Uterus (tissue), 4 donors: Measurements from ENCODE around the gene CSTF1. TPM values are rescaled to one million over a fixed set of nuclear protein-coding genes. Genes with fewer than 3 reads are reported as not detected.

Experiments used
- DNase-seq, 2 donors: peaks; one replicate each; pipeline ENCODE4 v3.0.0-alpha.2; 2019 to 2020
- H3K27ac ChIP-seq, 2 donors: fragments of 200-600 bp; sonication (generic); 1 replicate in 1 of 2; 2 replicates in 1 of 2; pipeline ENCODE4 v1.5.1; 2016 to 2018
- H3K27me3 ChIP-seq, 2 donors: fragments of 200-600 bp; sonication (generic); one replicate each; pipeline ENCODE4 v1.5.1; 2018 to 2019; ENCODE audit warnings: control low read depth in 1 of 2
- H3K36me3 ChIP-seq, 2 donors: fragments of 200-600 bp; sonication (generic); one replicate each; pipeline ENCODE4 v1.5.1; 2019; ENCODE audit warnings: control low read depth in 1 of 2
- H3K4me1 ChIP-seq, 2 donors: fragments of 200-600 bp; sonication (generic); one replicate each; pipeline ENCODE4 v1.5.1; 2018 to 2019; ENCODE audit warnings: control low read depth in 1 of 2
- H3K4me3 ChIP-seq, 2 donors: fragments of 200-600 bp; sonication (generic); 1 replicate in 1 of 2; 2 replicates in 1 of 2; pipeline ENCODE4 v1.5.1; 2018 to 2019; ENCODE audit warnings: mild to moderate bottlenecking in 1 of 2
- H3K9me3 ChIP-seq, 2 donors: fragments of 200-600 bp; sonication (generic); one replicate each; pipeline ENCODE4 v1.5.1; 2019; ENCODE audit warnings: control low read depth in 1 of 2
- POLR2A ChIP-seq, 2 donors: fragments of 450-650 bp; IDR thresholded peaks; one replicate each; pipeline ENCODE4 v1.6.1; 2016; ENCODE audit warnings: antibody characterized with exemption in 2 of 2, mild to moderate bottlenecking in 1 of 2, moderate library complexity in 1 of 2
- intact Hi-C: fragments of 100-400 bp; cut with DNase I; formaldehyde crosslinking; loops from one replicate; pipeline ENCODE4 v1.15.1; 2023; ENCODE audit warnings: low total_unique reads
- total RNA-seq, 4 donors: library from RNA; depleted of rRNA in 3 of 4; stranded (reverse); fragments of >200 nt in 3 of 4; gene quantifications; one replicate each; pipeline versions ENCODE4 v1.1.0 to v1.2.4, GENCODE V29; 2014 to 2023
- TF ChIP-seq, protein P1 (sequence below), 4 experiments: fragments of 200-600 bp in 2 of 4; fragments of 450-650 bp in 2 of 4; sonication (generic) in 2 of 4; IDR thresholded peaks; one replicate each; pipeline ENCODE4 v1.5.1; 2016 to 2019; ENCODE audit warnings: antibody characterized with exemption in 4 of 4, mild to moderate bottlenecking in 2 of 4, moderate library complexity in 1 of 4
- donor health status: DM: yes; HTN: yes; CAD: no.

Gene CSTF1
- total RNA-seq, 4 donors from 2014 or later = 20.9 to 44.0 (median 29.9) TPM

DNA sequence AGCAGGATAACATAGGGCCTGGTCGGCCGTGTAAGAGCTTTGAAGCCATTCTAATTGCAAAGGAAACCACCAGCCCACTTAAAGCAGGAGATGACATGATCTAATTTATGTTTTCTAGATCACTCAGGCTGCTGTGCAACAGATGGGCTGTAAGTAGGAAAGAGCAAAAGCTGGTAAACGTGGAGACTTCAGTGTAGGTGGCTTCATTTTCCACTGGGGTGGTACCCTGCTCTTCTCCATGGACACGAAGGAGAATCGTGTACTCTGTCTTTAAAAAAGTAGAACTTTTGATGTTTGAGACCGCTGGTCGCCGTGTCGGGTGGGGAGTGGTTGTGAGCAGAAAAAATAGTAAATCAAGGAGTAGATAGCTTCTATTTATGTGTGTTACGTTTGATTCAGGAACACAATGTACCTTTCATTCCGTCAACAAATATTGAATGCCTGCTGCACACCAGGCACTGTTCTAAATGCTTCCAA lies 26.0 kb downstream of the CSTF1 start:
- H3K36me3 ChIP-seq = no peaks in the 10 kb centered on the region
- no peaks in the 10 kb centered on the region for H3K9me3 ChIP-seq
- no peaks in the 10 kb centered on the region for H3K4me1 ChIP-seq
- H3K4me3 ChIP-seq = no peak overlapping the region
- intact Hi-C loops = no loop called here
- H3K27ac ChIP-seq = peak overlapping the region in 1 of 2 donors; percentile 57
- TF ChIP-seq, protein P1, sequence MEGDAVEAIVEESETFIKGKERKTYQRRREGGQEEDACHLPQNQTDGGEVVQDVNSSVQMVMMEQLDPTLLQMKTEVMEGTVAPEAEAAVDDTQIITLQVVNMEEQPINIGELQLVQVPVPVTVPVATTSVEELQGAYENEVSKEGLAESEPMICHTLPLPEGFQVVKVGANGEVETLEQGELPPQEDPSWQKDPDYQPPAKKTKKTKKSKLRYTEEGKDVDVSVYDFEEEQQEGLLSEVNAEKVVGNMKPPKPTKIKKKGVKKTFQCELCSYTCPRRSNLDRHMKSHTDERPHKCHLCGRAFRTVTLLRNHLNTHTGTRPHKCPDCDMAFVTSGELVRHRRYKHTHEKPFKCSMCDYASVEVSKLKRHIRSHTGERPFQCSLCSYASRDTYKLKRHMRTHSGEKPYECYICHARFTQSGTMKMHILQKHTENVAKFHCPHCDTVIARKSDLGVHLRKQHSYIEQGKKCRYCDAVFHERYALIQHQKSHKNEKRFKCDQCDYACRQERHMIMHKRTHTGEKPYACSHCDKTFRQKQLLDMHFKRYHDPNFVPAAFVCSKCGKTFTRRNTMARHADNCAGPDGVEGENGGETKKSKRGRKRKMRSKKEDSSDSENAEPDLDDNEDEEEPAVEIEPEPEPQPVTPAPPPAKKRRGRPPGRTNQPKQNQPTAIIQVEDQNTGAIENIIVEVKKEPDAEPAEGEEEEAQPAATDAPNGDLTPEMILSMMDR (IDR thresholded peaks at IDR 0.05) = no peak
- no peak for TF ChIP-seq POLR2A (IDR thresholded peaks at IDR 0.05)
- H3K27me3 ChIP-seq = no peaks in the 10 kb centered on the region
- DNase-seq = no peak

GRCh38 chr20:56420028-56420427 lies 27.6 kb downstream of the CSTF1 start:
- H3K4me3 ChIP-seq = no peak overlapping the region
- H3K27ac ChIP-seq = no peak overlapping the region
- H3K4me1 ChIP-seq = no peaks in the 10 kb centered on the region
- no peaks in the 10 kb centered on the region for H3K27me3 ChIP-seq
- intact Hi-C loops = no loop called here
- TF ChIP-seq POLR2A (IDR thresholded peaks at IDR 0.05) = no peak
- TF ChIP-seq, protein P1 (IDR thresholded peaks at IDR 0.05) = no peak
- H3K9me3 ChIP-seq = no peaks in the 10 kb centered on the region
- no peaks in the 10 kb centered on the region for H3K36me3 ChIP-seq
- no peak for DNase-seq

GRCh38 chr20:56420940-56421688 lies 28.7 kb downstream of the CSTF1 start:
- H3K27ac ChIP-seq = no peak overlapping the region
- no peak for DNase-seq
- no peaks in the 10 kb centered on the region for H3K36me3 ChIP-seq
- H3K9me3 ChIP-seq = no peaks in the 10 kb centered on the region
- no peak overlapping the region for H3K4me3 ChIP-seq
- no peak for TF ChIP-seq POLR2A (IDR thresholded peaks at IDR 0.05)
- TF ChIP-seq, protein P1 (IDR thresholded peaks at IDR 0.05) = no peak
- H3K4me1 ChIP-seq = no peaks in the 10 kb centered on the region
- H3K27me3 ChIP-seq = no peaks in the 10 kb centered on the region
- intact Hi-C loops = no loop called here

DNA sequence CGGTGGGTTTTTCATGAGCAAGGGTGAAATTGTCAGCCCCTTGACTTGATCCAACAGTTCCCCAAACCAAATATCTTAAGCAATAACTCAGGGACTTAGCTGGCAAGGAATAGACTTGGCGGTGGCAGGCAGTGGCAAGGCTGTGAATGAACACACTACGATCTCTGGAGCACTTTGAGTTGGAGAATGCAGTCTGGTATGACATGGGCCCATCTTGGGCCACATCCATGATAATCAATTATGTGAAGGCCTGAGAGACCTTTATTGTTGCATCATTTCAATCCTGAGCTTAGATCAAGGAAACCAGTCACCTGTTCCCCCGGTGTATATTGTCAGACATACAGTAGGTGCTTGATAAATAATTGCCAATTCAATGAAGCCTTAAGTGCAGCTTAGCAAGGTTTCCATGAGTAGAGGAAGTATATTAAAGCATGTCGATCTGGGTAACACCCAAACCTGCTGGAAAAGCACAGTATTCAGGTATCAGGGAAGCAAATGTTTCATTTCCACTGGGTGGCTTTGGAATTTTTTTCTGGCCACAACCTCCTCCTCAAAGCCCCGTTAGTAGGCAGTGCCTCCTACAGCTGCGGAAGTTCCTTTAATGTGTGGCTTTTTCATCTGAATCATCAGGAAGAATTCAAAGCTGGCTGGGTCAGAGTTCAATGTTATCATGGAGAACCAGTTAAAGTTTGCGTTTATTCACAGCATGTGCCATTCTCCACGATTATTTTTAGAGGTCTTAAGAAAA lies 29.8 kb downstream of the CSTF1 start:
- H3K36me3 ChIP-seq = no peaks in the 10 kb centered on the region
- H3K27ac ChIP-seq = no peak overlapping the region
- H3K9me3 ChIP-seq = no peaks in the 10 kb centered on the region
- no peaks in the 10 kb centered on the region for H3K27me3 ChIP-seq
- intact Hi-C loops = no loop called here
- H3K4me3 ChIP-seq = no peak overlapping the region
- no peak for DNase-seq
- TF ChIP-seq, protein P1 (IDR thresholded peaks at IDR 0.05) = no peak
- no peak for TF ChIP-seq POLR2A (IDR thresholded peaks at IDR 0.05)
- no peaks in the 10 kb centered on the region for H3K4me1 ChIP-seq

DNA sequence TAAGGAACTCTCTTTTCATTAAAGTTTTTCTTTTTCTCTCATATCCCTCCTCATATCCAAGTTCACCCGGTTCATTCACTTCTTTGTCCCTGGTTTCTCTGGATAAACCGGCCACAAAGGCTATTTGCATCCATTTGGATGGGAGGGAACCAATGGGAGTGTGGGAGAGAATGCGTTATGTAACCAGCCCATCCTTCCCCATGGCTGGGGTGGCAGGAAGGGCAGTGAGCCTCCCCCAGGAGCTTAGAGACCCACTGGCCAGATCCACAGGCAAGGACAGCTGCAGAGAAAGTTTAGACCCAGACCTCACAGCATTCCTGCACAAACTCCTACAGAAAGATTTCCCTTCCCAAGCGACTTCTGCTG lies 30.4 kb downstream of the CSTF1 start:
- no peaks in the 10 kb centered on the region for H3K36me3 ChIP-seq
- intact Hi-C loops = no loop called here
- no peaks in the 10 kb centered on the region for H3K9me3 ChIP-seq
- H3K4me3 ChIP-seq = no peak overlapping the region
- no peak for DNase-seq
- peak overlapping the region in 1 of 2 donors; percentile 5 for H3K27ac ChIP-seq
- no peaks in the 10 kb centered on the region for H3K4me1 ChIP-seq
- H3K27me3 ChIP-seq = no peaks in the 10 kb centered on the region
- TF ChIP-seq, protein P1 (IDR thresholded peaks at IDR 0.05) = no peak
- no peak for TF ChIP-seq POLR2A (IDR thresholded peaks at IDR 0.05)
